AG04450 (cell line): ENCODE results near the gene CHMP2B. TPM values are rescaled to one million over a fixed set of nuclear protein-coding genes. Genes with fewer than 3 reads are reported as not detected.

Experiments used
- CTCF ChIA-PET: fragments of 300-600, 350-600 bp; formaldehyde crosslinking; extraction: SDS; loops from one replicate; lab custom pipeline; 2022; ENCODE audit warnings: antibody characterized with exemption, inconsistent platforms; lab: Charles Lee
- POLR2A ChIA-PET: fragments of 350-600 bp; formaldehyde crosslinking; extraction: SDS; loops from one replicate; lab custom pipeline; 2021; ENCODE audit warnings: antibody characterized with exemption, inconsistent platforms; lab: Yijun Ruan, JAX
- DNase-seq: peaks from one replicate; pipeline ENCODE4 v3.0.0-alpha.2; 2011; ENCODE audit warnings: low read depth, low spot score
- H3K27ac ChIP-seq: one replicate; pipeline ENCODE4 v1.5.1; 2012; ENCODE audit warnings: low read depth, low read length, control low read depth
- H3K27me3 ChIP-seq: one replicate; pipeline ENCODE4 v1.6.0; 2012; ENCODE audit warnings: low read length; ENCODE audit not compliant: control insufficient read depth, insufficient read depth
- H3K4me3 ChIP-seq: 2 replicates; pipeline ENCODE4 v1.5.1; 2011; ENCODE audit warnings: mild to moderate bottlenecking, low read depth, low read length, control low read depth
- H3K9me3 ChIP-seq: 2 replicates; pipeline ENCODE4 v1.5.1; 2012; ENCODE audit warnings: low read length; ENCODE audit not compliant: control insufficient read depth, insufficient read depth
- CTCF ChIP-seq: IDR thresholded peaks from 2 replicates; pipeline ENCODE4 v1.5.1; 2011; ENCODE audit warnings: low read depth, low read length, control low read depth, inconsistent platforms
- polyA plus RNA-seq: library from polyadenylated mRNA; depleted of rRNA; stranded (reverse); fragments of >200 nt; gene quantifications from 2 replicates; pipeline ENCODE4 v1.2.3, GENCODE V29; 2011

The CHMP2B gene
- polyA plus RNA-seq, 1 experiment, result 28.4 TPM

- Histone ChIP-seq H3K27ac (no peak overlapping the region), H3K27me3 (no peaks in the 10 kb centered on the region), H3K4me3 (no peak overlapping the region), H3K9me3 (no peaks in the 10 kb centered on the region)
- ChIA-PET POLR2A (no interaction called here), CTCF (interaction anchor here (5.0 kb wide), 1 partner anchor 8 kb away, joined by 44 read pairs; no protein-coding TSS in a partner anchor)
- no peak for DNase-seq
- no peak for TF ChIP-seq CTCF
Observed at GRCh38 chr3:87268646-87269211, 41.6 kb downstream of the CHMP2B start.

- no peak overlapping the region for H3K4me3 ChIP-seq
- ChIA-PET CTCF (interaction anchor here (1.4 to 5.0 kb wide), 3 partner anchors 9 to 735 kb away, joined by 4 to 44 read pairs (median 6); no protein-coding TSS in a partner anchor), POLR2A (no interaction called here)
- DNase-seq, result no peak
- H3K27ac ChIP-seq, result no peak overlapping the region
- no peaks in the 10 kb centered on the region for H3K9me3 ChIP-seq
- H3K27me3 ChIP-seq, result no peaks in the 10 kb centered on the region
- TF ChIP-seq CTCF, result no peak
Observed at GRCh38 chr3:87269723-87270122, 42.6 kb downstream of the CHMP2B start.

GRCh38 chr3:87270908-87271700, 44.0 kb downstream of the CHMP2B start:
- Histone ChIP-seq H3K4me3 (no peak overlapping the region), H3K27ac (no peak overlapping the region), H3K9me3 (no peaks in the 10 kb centered on the region), H3K27me3 (no peaks in the 10 kb centered on the region)
- ChIA-PET POLR2A (no interaction called here), CTCF (interaction anchor here (1.7 to 5.0 kb wide), 2 partner anchors 11 to 27 kb away, joined by 6 to 44 read pairs; no protein-coding TSS in a partner anchor)
- DNase-seq, result no peak
- no peak for TF ChIP-seq CTCF

GRCh38 chr3:87272718-87273341, 45.7 kb downstream of the CHMP2B start:
- no peaks in the 10 kb centered on the region for H3K9me3 ChIP-seq
- no peak overlapping the region for H3K4me3 ChIP-seq
- no peaks in the 10 kb centered on the region for H3K27me3 ChIP-seq
- no peak overlapping the region for H3K27ac ChIP-seq
- ChIA-PET POLR2A (no interaction called here), CTCF (interaction anchor here (5.0 kb wide), 1 partner anchor 12 kb away, joined by 44 read pairs; no protein-coding TSS in a partner anchor)
- no peak for DNase-seq
- no peak for TF ChIP-seq CTCF
